ENCODE results near the gene SLC35B2. TPM values are rescaled to one million over a fixed set of nuclear protein-coding genes. Genes with fewer than 3 reads are reported as not detected.
A peak's percentile ranks its signal among the peaks of the same experiment; 100 is the strongest.

The SLC35B2 gene
- total and polyA plus RNA-seq, 9 of the 15 experiments (the other 6 are each of a cell fraction or from before 2014, with no cell fraction given): 14.5 to 59.1 (median 47.1) TPM

GRCh38 chr6:44265722-44266233 is 8.4 kb upstream of the SLC35B2 start (continued):
- TF ChIP-seq AFF1 (IDR thresholded peaks at IDR 0.05; ENCODE audit: low read depth in 1 of 2, partially characterized antibody in 2 of 2) (peak; percentile 55 to 59), KHSRP (IDR thresholded peaks at IDR 0.05) (no peak), HDAC6 (IDR thresholded peaks at IDR 0.05; ENCODE audit: low read depth, low read length) (no peak), PTRF (tag; IDR thresholded peaks at IDR 0.05) (0 out of 2 replicates have a peak, but pooled peaks have one; percentile 26), ZKSCAN8 (CRISPR knock-in tag; IDR thresholded peaks at IDR 0.05) (no peak), PTBP1 (IDR thresholded peaks at IDR 0.05; ENCODE audit: low read depth, low read length) (no peak), CBX3 (IDR thresholded peaks at IDR 0.05; ENCODE audit: borderline replicate concordance in 1 of 2, low read length in 2 of 2) (peak in 1 of 2 experiments; percentile 8; a peak in 1 of 3 replicates), ZC3H8 (IDR thresholded peaks at IDR 0.05) (peak; percentile 53; the same call in 1 of the 2 replicates), BRCA1 (IDR thresholded peaks at IDR 0.05) (no peak), BRCA1 (CRISPR knock-in tag; IDR thresholded peaks at IDR 0.05) (no peak), NKRF (IDR thresholded peaks at IDR 0.05; ENCODE audit: borderline replicate concordance) (peak; percentile 57; the same call in 1 of the 2 replicates), HINFP (tag; conservative IDR thresholded peaks at IDR 0.05; ENCODE audit: low read depth) (0 out of 2 replicates have a peak, but pooled peaks have one; percentile 39), BCOR (IDR thresholded peaks at IDR 0.05) (peak; percentile 86), RAD51 (IDR thresholded peaks at IDR 0.05; ENCODE audit: borderline replicate concordance, low read depth) (no peak), HOXB6 (CRISPR knock-in tag; IDR thresholded peaks at IDR 0.05; ENCODE audit: borderline replicate concordance) (no peak), ZNF609 (CRISPR knock-in tag; IDR thresholded peaks at IDR 0.05; ENCODE audit: borderline replicate concordance) (no peak)

Data from K562 (cell line).